Neural cell (in vitro differentiated cells): ENCODE measurements around the gene SNRPD3.

ENCODE experiments used
- CTCF ChIP-seq: fragments of 450-650 bp; IDR thresholded peaks from 2 replicates; pipeline ENCODE4 v1.5.1; 2014; ENCODE audit warnings: antibody characterized with exemption, mild to moderate bottlenecking, moderate library complexity; ENCODE audit not compliant: poor library complexity, severe bottlenecking
- EP300 ChIP-seq: fragments of 450-650 bp; conservative IDR thresholded peaks from 2 replicates; pipeline ENCODE4 v1.6.1; 2014; ENCODE audit warnings: antibody characterized with exemption, mild to moderate bottlenecking, moderate library complexity; ENCODE audit not compliant: poor library complexity, severe bottlenecking
- REST ChIP-seq: IDR thresholded peaks from 2 replicates; pipeline ENCODE4 v1.6.1; 2012; ENCODE audit warnings: borderline replicate concordance

DNA sequence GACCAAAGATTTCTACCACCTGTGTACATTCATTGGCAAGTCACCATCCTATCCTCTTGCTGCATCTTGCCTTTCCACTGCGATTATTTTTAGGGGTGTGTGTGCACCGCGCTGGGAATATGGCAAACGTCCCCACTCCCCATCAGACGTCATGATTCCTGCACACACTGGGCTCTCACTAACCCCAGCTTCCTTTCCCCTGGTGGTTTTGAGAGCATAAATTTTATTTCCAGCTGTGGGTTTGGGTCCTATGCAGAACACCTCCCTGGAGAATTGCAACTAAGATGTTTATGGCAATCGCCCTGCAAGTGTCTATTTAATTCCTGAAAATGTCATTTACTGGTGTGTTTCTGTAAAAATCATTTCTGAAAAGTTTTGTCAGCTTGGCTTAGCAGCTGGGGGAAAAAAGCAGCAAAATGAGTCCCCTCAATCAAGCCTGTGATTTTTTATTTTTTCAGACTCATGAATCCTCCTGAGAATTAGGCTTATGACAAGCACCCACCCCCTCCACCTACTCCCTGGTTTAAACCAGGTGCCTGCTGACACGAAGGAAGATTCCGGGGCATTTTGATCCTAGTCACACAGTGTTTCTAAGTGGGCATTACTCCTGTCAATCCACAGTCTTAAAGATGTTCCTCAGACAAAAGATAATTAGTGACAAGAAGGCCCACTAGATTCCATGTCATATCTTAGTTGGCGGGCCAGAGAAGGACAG, 36.9 kb upstream of the SNRPD3 start:
- TF ChIP-seq CTCF (no peak), EP300 (no peak), REST (no peak)
